Measurements from ENCODE around the gene TEKT3. TPM values are rescaled to one million over a fixed set of nuclear protein-coding genes. Genes with fewer than 3 reads are reported as not detected.

Gene TEKT3
- total RNA-seq, 4 donors from 2014 or later = 0.41 to 0.48 TPM; not detected in 2

GRCh38 chr17:15269087-15269779 lies 72.2 kb downstream of the TEKT3 start:
- Histone ChIP-seq H3K4me1 (peaks cover 9 to 17% (median 14%) of the 10 kb centered on the region in 4 donors), H3K36me3 (no peaks in the 10 kb centered on the region), H3K27me3 (no peaks in the 10 kb centered on the region), H3K9me3 (no peaks in the 10 kb centered on the region), H3K4me3 (no peak overlapping the region), H3K27ac (peak overlapping the region in 3 of 4 donors; percentile 0 to 11 (median 5))
- no peak for DNase-seq
- in situ Hi-C loops (cut with MboI; ENCODE audit: low pct_ligation_motif_present in 1 of 4, low pct_unique_long_range_greater_than_20kb in 1 of 4, low sequenced_read_pairs in 3 of 4) (loop anchor here in 2 of 4 donors (10.0 to 25.0 kb wide), 3 partner anchors 86 to 236 kb away; no protein-coding TSS in a partner anchor), intact Hi-C loops (cut with DNase I; ENCODE audit: low total_unique reads) (no loop called here)
- TF ChIP-seq CTCF (IDR thresholded peaks at IDR 0.05) = no peak
- no peak for TF ChIP-seq POLR2A (IDR thresholded peaks at IDR 0.05)
- TF ChIP-seq EP300 (IDR thresholded peaks at IDR 0.05; ENCODE audit: low read depth) = no peak
- TF ChIP-seq POLR2AphosphoS5 (IDR thresholded peaks at IDR 0.05) = no peak
- 70% methylated on average over 7 of the region's 7 CpGs; no CpG with 5 or more reads in 1 of the 2 donors for WGBS, 2 donors (ENCODE audit: low coverage in 1 of 2)

- WGBS, 2 donors (ENCODE audit: low coverage in 1 of 2) = 22 to 62% methylated on average over 1 of the region's 1 CpG
- H3K4me3 ChIP-seq = no peak overlapping the region
- peak overlapping the region in 1 of 4 donors; percentile 0 for H3K27ac ChIP-seq
- TF ChIP-seq POLR2A (IDR thresholded peaks at IDR 0.05) (no peak), POLR2AphosphoS5 (IDR thresholded peaks at IDR 0.05) (no peak), CTCF (IDR thresholded peaks at IDR 0.05) (no peak), EP300 (IDR thresholded peaks at IDR 0.05; ENCODE audit: low read depth) (no peak)
- no peaks in the 10 kb centered on the region for H3K9me3 ChIP-seq
- no peaks in the 10 kb centered on the region for H3K27me3 ChIP-seq
- in situ Hi-C loops (cut with MboI; ENCODE audit: low pct_ligation_motif_present in 1 of 4, low pct_unique_long_range_greater_than_20kb in 1 of 4, low sequenced_read_pairs in 3 of 4) (loop anchor here in 2 of 4 donors (10.0 to 25.0 kb wide), 3 partner anchors 86 to 236 kb away; no protein-coding TSS in a partner anchor), intact Hi-C loops (cut with DNase I; ENCODE audit: low total_unique reads) (no loop called here)
- DNase-seq = no peak
- H3K4me1 ChIP-seq = peaks cover 15 to 24% (median 21%) of the 10 kb centered on the region in 4 donors
- no peaks in the 10 kb centered on the region for H3K36me3 ChIP-seq
Measured at GRCh38 chr17:15268461-15268860, 72.9 kb downstream of the TEKT3 start.

- no peaks in the 10 kb centered on the region for H3K9me3 ChIP-seq
- no peaks in the 10 kb centered on the region for H3K36me3 ChIP-seq
- DNase-seq = no peak
- no peak for TF ChIP-seq POLR2A (IDR thresholded peaks at IDR 0.05)
- no peak for TF ChIP-seq EP300 (IDR thresholded peaks at IDR 0.05; ENCODE audit: low read depth)
- no peak for TF ChIP-seq CTCF (IDR thresholded peaks at IDR 0.05)
- TF ChIP-seq POLR2AphosphoS5 (IDR thresholded peaks at IDR 0.05) = no peak
- WGBS, 2 donors (ENCODE audit: low coverage in 1 of 2) = 74 to 82% methylated on average over 3 of the region's 3 CpGs
- H3K4me1 ChIP-seq = peaks cover 15 to 27% (median 25%) of the 10 kb centered on the region in 4 donors
- no peak overlapping the region for H3K27ac ChIP-seq
- in situ Hi-C loops (cut with MboI; ENCODE audit: low pct_ligation_motif_present in 1 of 4, low pct_unique_long_range_greater_than_20kb in 1 of 4, low sequenced_read_pairs in 3 of 4) (loop anchor here in 2 of 4 donors (10.0 to 25.0 kb wide), 3 partner anchors 87 to 237 kb away; no protein-coding TSS in a partner anchor), intact Hi-C loops (cut with DNase I; ENCODE audit: low total_unique reads) (no loop called here)
- H3K27me3 ChIP-seq = no peaks in the 10 kb centered on the region
- no peak overlapping the region for H3K4me3 ChIP-seq
Measured at GRCh38 chr17:15267996-15268395, 73.4 kb downstream of the TEKT3 start.

DNA sequence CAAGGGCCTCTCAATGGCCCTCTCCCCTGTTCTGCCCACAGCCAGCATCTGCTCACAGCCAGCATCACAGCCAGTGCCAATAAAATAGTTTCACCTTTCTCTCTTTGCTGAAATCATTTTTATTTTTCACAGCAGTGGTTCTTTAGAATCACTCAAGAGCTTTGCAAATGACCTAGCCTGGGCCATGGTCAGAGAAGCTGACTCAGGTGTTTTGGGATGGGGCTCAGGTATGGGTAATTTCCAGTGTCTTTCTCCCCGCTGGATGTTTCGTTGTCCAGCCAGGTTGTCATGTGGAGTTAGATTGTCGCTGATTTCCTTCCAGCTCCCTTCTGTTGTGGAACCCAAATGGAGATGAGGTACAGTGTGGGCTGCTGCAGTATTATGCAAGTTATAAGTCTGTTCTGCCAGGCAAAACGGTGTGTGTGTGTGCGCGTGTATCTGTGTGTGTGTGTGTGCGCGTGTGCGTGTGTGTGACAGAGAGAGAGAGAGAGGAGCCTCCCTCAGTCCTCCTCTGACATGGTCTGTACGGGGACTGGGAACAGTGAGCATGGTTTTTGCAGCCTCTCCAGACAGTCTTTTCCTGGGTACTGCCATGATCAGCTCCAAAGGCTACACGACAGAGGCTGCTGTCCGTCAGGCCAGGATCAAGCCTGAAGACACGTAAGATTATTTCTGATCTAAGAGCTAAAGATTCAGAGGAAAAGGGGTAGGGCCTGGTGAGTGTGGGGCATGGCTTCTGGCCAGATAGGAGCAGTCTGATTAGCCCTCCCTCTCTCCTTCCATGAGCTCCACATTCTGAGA lies 74.9 kb downstream of the TEKT3 start:
- intact Hi-C loops (cut with DNase I; ENCODE audit: low total_unique reads) (no loop called here), in situ Hi-C loops (cut with MboI; ENCODE audit: low pct_ligation_motif_present in 1 of 4, low pct_unique_long_range_greater_than_20kb in 1 of 4, low sequenced_read_pairs in 3 of 4) (loop anchor here in 2 of 4 donors (10.0 to 25.0 kb wide), 3 partner anchors 88 to 238 kb away; no protein-coding TSS in a partner anchor)
- no peak overlapping the region for H3K27ac ChIP-seq
- no peaks in the 10 kb centered on the region for H3K9me3 ChIP-seq
- no peaks in the 10 kb centered on the region for H3K36me3 ChIP-seq
- peaks cover 4% of the 10 kb centered on the region for H3K27me3 ChIP-seq
- no peak overlapping the region for H3K4me3 ChIP-seq
- H3K4me1 ChIP-seq = peaks cover 15 to 37% (median 34%) of the 10 kb centered on the region in 4 donors
- DNase-seq = no peak
- TF ChIP-seq CTCF (IDR thresholded peaks at IDR 0.05) = no peak
- no peak for TF ChIP-seq POLR2AphosphoS5 (IDR thresholded peaks at IDR 0.05)
- TF ChIP-seq EP300 (IDR thresholded peaks at IDR 0.05; ENCODE audit: low read depth) = no peak
- no peak for TF ChIP-seq POLR2A (IDR thresholded peaks at IDR 0.05)
- WGBS, 2 donors (ENCODE audit: low coverage in 1 of 2) = 86 to 100% methylated on average over 3 to 13 of the region's 13 CpGs
